Stomach (tissue), 9 donors: Measurements from ENCODE around the gene POLA1. TPM values are rescaled to one million over a fixed set of nuclear protein-coding genes. Genes with fewer than 3 reads are reported as not detected.

ENCODE experiments used
- DNase-seq, 2 donors: peaks; one replicate each; pipeline versions ENCODE4 v3.0.0 to v3.0.0-alpha.2; 2013 to 2019
- H3K27ac ChIP-seq, 5 donors: fragments of 200-600 bp in 4 of 5; sonication (generic) in 4 of 5; one replicate each; pipeline ENCODE4 v1.5.1; 2013 to 2019; ENCODE audit warnings: mild to moderate bottlenecking in 1 of 5, moderate library complexity in 1 of 5
- H3K27me3 ChIP-seq, 3 donors: fragments of 200-600 bp; sonication (generic); one replicate each; pipeline ENCODE4 v1.5.1; 2017 to 2019; ENCODE audit warnings: mixed run types in 1 of 3
- H3K36me3 ChIP-seq, 4 donors: fragments of 200-600 bp; sonication (generic); 1 replicate in 3 of 4; 2 replicates in 1 of 4; pipeline ENCODE4 v1.5.1; 2016 to 2019
- H3K4me1 ChIP-seq, 4 donors: fragments of 200-600 bp; sonication (generic); one replicate each; pipeline ENCODE4 v1.5.1; 2016 to 2019
- H3K4me3 ChIP-seq, 4 donors: fragments of 200-600 bp; sonication (generic) in 3 of 4; one replicate each; pipeline ENCODE4 v1.5.1; 2016 to 2019; ENCODE audit warnings: mild to moderate bottlenecking in 1 of 4
- H3K9me3 ChIP-seq, 4 donors: fragments of 200-600 bp; sonication (generic); one replicate each; pipeline ENCODE4 v1.5.1; 2016 to 2019
- EP300 ChIP-seq: sonication (generic); formaldehyde crosslinking; IDR thresholded peaks from one replicate; pipeline ENCODE4 v1.6.1; 2017; ENCODE audit warnings: antibody characterized with exemption
- POLR2A ChIP-seq, 4 donors: fragments of 450-650 bp; IDR thresholded peaks; one replicate each; pipeline ENCODE4 v1.6.1; 2016; ENCODE audit warnings: antibody characterized with exemption in 4 of 4, control low read depth in 2 of 4, mild to moderate bottlenecking in 1 of 4, moderate library complexity in 1 of 4
- POLR2AphosphoS5 ChIP-seq, 3 donors: sonication (generic); formaldehyde crosslinking; IDR thresholded peaks; one replicate each; pipeline ENCODE4 v1.6.1; 2016; ENCODE audit warnings: antibody characterized with exemption in 3 of 3
- WGBS, 5 donors: extraction: QIAGEN DNeasy Blood & Tissue Kit in 3 of 5; methylation state at CpG; one replicate each; pipeline versions ENCODE4 v1.1.5 to v1.1.7; 2013 to 2018; 5-methylcytosine and 5-hydroxymethylcytosine counted together
- intact Hi-C: fragments of 100-400 bp; cut with DNase I; formaldehyde crosslinking; loops from one replicate; pipeline ENCODE4 v1.15.1; 2023; ENCODE audit warnings: low total_unique reads
- polyA plus RNA-seq, 3 donors: library from polyadenylated mRNA; stranded (reverse); fragments of 200-250 nt; gene quantifications; one replicate each; pipeline ENCODE4 v1.2.3, GENCODE V29; 2013
- total RNA-seq, 5 donors: library from RNA; depleted of rRNA; stranded (reverse); fragments of >200 nt; gene quantifications; one replicate each; pipeline versions ENCODE4 v1.1.0 to v1.2.3, GENCODE V29; 2014 to 2016
- TF ChIP-seq, protein P1 (sequence below), 7 experiments: fragments of 450-650 bp in 4 of 7; fragments of 200-600 bp in 3 of 7; sonication (generic) in 3 of 7; IDR thresholded peaks; one replicate each; pipeline ENCODE4 v1.5.1; 2016 to 2019; ENCODE audit warnings: antibody characterized with exemption in 7 of 7, control low read depth in 2 of 7, mild to moderate bottlenecking in 1 of 7
- donor health status: healthy with polysubstance abuse.
- donor health status: Bipolar disorder and iron deficiency.
- donor health status: healthy.

Gene POLA1
- total and polyA plus RNA-seq, 8 donors: 2.7 to 32.9 (median 8.9) TPM

DNA sequence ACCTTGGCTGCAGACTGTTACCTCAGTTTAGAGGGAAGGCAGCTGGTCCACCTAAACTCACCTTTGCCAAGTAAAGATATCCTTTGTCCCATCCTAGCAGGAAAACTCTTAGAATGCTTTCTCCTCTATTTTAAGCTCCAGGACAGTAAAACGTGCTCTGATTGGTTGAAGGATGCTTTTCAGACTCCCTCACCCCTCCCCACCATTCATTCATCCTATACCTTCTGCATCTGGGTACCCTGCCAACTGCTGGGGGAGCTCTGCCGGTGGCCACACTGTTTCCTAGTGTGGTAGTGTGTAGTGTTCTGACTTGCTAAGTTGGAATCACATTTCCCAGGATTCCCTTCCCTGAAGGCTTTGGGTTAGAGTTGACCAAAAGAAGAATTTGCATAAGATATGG, 20.3 kb upstream of the POLA1 start:
- Histone ChIP-seq H3K27me3 (no peaks in the 10 kb centered on the region), H3K4me3 (no peak overlapping the region), H3K4me1 (no peaks in the 10 kb centered on the region), H3K27ac (no peak overlapping the region), H3K36me3 (no peaks in the 10 kb centered on the region), H3K9me3 (no peaks in the 10 kb centered on the region)
- TF ChIP-seq, protein P1, sequence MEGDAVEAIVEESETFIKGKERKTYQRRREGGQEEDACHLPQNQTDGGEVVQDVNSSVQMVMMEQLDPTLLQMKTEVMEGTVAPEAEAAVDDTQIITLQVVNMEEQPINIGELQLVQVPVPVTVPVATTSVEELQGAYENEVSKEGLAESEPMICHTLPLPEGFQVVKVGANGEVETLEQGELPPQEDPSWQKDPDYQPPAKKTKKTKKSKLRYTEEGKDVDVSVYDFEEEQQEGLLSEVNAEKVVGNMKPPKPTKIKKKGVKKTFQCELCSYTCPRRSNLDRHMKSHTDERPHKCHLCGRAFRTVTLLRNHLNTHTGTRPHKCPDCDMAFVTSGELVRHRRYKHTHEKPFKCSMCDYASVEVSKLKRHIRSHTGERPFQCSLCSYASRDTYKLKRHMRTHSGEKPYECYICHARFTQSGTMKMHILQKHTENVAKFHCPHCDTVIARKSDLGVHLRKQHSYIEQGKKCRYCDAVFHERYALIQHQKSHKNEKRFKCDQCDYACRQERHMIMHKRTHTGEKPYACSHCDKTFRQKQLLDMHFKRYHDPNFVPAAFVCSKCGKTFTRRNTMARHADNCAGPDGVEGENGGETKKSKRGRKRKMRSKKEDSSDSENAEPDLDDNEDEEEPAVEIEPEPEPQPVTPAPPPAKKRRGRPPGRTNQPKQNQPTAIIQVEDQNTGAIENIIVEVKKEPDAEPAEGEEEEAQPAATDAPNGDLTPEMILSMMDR (IDR thresholded peaks at IDR 0.05): no peak
- TF ChIP-seq POLR2AphosphoS5 (IDR thresholded peaks at IDR 0.05) (no peak), POLR2A (IDR thresholded peaks at IDR 0.05) (no peak), EP300 (no peak)
- intact Hi-C loops: no loop called here
- WGBS, 5 donors: 42 to 69% (median 51%) methylated on average over 2 of the region's 2 CpGs
- no peak for DNase-seq

DNA sequence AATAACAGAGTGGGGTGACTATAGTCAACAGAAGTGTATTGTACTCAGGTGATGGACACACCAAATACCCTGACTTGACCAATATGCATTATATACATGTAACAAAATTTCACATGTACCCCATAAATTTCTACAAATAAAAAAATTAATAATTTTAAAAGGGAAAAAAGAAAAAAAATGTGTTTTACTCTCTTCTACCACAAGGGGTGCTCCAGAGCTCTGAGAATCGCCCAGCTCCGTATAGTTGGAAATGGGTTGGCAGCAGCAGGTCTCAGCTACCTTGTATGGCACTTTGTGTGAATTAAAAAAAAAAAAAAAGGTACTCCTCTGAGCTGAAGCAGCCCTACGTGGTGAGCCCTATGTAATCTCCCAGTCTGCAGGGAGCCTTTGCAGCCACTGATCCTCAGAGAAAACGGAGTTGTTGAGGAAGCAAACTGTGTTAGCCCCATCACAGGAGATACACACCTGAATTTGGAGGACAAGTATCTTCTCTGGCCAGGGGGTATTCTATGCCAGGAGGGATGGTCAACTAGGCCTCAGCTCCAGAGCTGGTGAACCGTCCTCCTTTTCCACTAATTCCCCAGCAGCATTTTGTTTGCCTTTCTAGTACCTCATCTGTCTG, 17.2 kb upstream of the POLA1 start:
- no peaks in the 10 kb centered on the region for H3K36me3 ChIP-seq
- no peak overlapping the region for H3K27ac ChIP-seq
- TF ChIP-seq EP300: no peak
- TF ChIP-seq POLR2AphosphoS5 (IDR thresholded peaks at IDR 0.05): no peak
- no peak for TF ChIP-seq POLR2A (IDR thresholded peaks at IDR 0.05)
- TF ChIP-seq, protein P1 (IDR thresholded peaks at IDR 0.05): peak in 2 of 7 experiments; percentile 44 to 56
- no peaks in the 10 kb centered on the region for H3K4me1 ChIP-seq
- no peaks in the 10 kb centered on the region for H3K9me3 ChIP-seq
- H3K27me3 ChIP-seq: no peaks in the 10 kb centered on the region
- DNase-seq: peak in 1 of 2 donors; percentile 23
- WGBS, 5 donors: 28 to 39% (median 30%) methylated on average over 5 of the region's 5 CpGs
- no peak overlapping the region for H3K4me3 ChIP-seq
- intact Hi-C loops: no loop called here

DNA sequence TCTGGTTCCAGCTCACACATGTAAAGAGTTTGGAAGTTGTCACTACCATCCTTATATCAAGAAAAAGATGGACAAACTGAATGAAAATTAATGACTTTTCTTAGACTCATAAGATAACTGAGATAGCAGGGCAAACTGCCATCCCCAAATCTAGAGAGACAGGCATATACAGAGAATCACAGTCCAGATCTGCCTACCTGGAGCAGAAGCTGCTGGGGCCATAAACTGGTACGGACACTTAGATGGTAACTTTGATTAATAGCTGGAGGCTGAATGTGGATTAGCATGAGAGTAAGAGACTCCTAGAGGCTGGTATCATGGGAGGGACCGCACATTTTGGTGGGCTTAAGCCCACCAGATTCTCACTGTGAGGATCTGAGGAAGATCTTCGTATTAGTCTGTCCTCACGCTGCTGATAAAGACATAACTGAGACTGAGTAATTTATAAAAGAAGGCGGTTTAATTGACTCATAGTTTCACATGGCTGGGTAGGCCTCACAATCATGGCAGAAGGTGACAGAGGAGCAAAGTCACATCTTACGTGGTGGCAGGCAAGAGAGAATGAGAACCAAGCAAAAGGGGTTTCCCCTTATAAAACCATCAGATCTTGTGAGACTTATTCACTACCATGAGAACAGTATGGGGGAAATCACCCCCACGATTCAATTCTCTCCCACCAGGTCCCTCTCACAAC, 10.8 kb upstream of the POLA1 start:
- Histone ChIP-seq H3K27ac (no peak overlapping the region), H3K4me1 (no peaks in the 10 kb centered on the region), H3K36me3 (no peaks in the 10 kb centered on the region), H3K27me3 (no peaks in the 10 kb centered on the region), H3K9me3 (no peaks in the 10 kb centered on the region), H3K4me3 (no peak overlapping the region)
- intact Hi-C loops: no loop called here
- DNase-seq: no peak
- TF ChIP-seq POLR2A (IDR thresholded peaks at IDR 0.05) (no peak), POLR2AphosphoS5 (IDR thresholded peaks at IDR 0.05) (no peak), EP300 (no peak)
- TF ChIP-seq, protein P1 (IDR thresholded peaks at IDR 0.05): no peak
- WGBS, 5 donors: 70 to 93% (median 82%) methylated on average over 7 of the region's 7 CpGs

DNA sequence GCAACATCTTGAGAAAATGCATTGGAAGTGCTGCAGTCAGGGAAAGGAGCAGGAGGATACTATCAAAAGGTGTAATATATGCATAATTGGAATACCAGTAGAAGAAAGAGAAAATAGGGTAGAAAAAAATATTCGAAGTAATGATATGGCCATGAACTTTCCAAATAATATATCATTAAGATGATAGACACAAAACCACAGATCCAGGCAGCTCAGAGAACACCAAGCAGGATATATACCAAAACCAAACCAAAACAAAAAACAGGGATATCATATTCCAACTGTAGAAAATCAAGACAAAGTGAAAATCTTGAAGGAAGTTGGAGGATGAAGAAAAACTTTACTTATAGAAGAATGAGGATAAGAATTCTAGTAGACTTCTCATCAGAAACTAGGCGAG, 9.7 kb upstream of the POLA1 start:
- H3K4me1 ChIP-seq: no peaks in the 10 kb centered on the region
- no peak overlapping the region for H3K27ac ChIP-seq
- no peaks in the 10 kb centered on the region for H3K9me3 ChIP-seq
- no peaks in the 10 kb centered on the region for H3K27me3 ChIP-seq
- no peaks in the 10 kb centered on the region for H3K36me3 ChIP-seq
- no peak overlapping the region for H3K4me3 ChIP-seq
- TF ChIP-seq POLR2A (IDR thresholded peaks at IDR 0.05) (no peak), EP300 (no peak), POLR2AphosphoS5 (IDR thresholded peaks at IDR 0.05) (no peak)
- TF ChIP-seq, protein P1 (IDR thresholded peaks at IDR 0.05): no peak
- no peak for DNase-seq
- intact Hi-C loops: no loop called here
- 64 to 91% (median 86%) methylated on average over 2 of the region's 2 CpGs for WGBS, 5 donors
